Fibroblast of lung (primary cell): Measurements from ENCODE around the gene C2orf81. TPM values are rescaled to one million over a fixed set of nuclear protein-coding genes. Genes with fewer than 3 reads are reported as not detected.

ENCODE experiments used
- DNase-seq, 2 donors: peaks; one replicate each; pipeline versions ENCODE4 v3.0.0 to v3.0.0-alpha.2; 2010; ENCODE audit warnings: low read depth in 2 of 2
- H2AFZ ChIP-seq: 2 replicates; pipeline ENCODE4 v1.5.1; 2012; ENCODE audit warnings: low read length, control low read depth, inconsistent platforms
- H3K27ac ChIP-seq: 2 replicates; pipeline ENCODE4 v1.5.1; 2011; ENCODE audit warnings: low read length, control low read depth; ENCODE audit not compliant: insufficient read depth
- H3K27me3 ChIP-seq: 2 replicates; pipeline ENCODE4 v1.5.1; 2011; ENCODE audit warnings: mild to moderate bottlenecking, low read length; ENCODE audit not compliant: control insufficient read depth, insufficient read depth
- H3K36me3 ChIP-seq: 2 replicates; pipeline ENCODE4 v1.5.1; 2011; ENCODE audit warnings: low read length; ENCODE audit not compliant: control insufficient read depth, insufficient read depth
- H3K4me1 ChIP-seq: 2 replicates; pipeline ENCODE4 v1.5.1; 2011; ENCODE audit warnings: low read length; ENCODE audit not compliant: control insufficient read depth, insufficient read depth; ENCODE audit errors: extremely low read depth
- H3K4me2 ChIP-seq: 2 replicates; pipeline ENCODE4 v1.5.1; 2011; ENCODE audit warnings: low read length, control low read depth; ENCODE audit not compliant: insufficient read depth; ENCODE audit errors: extremely low read depth
- H3K4me3 ChIP-seq, 4 experiments: fragments of 200-600 bp in 1 of 4; sonication (generic) in 1 of 4; replicated peaks in 1 of 4; 2 replicates each; pipeline ENCODE4 v1.5.1; 2011 to 2016; ENCODE audit warnings: low read length in 4 of 4, low read depth in 3 of 4, mild to moderate bottlenecking in 3 of 4, control low read depth in 2 of 4, inconsistent platforms in 1 of 4, mixed read lengths in 1 of 4; ENCODE audit not compliant: insufficient read depth in 1 of 4; ENCODE audit errors: control extremely low read depth in 1 of 4
- H3K79me2 ChIP-seq: 2 replicates; pipeline ENCODE4 v1.5.1; 2012; ENCODE audit warnings: mild to moderate bottlenecking, low read length, inconsistent platforms; ENCODE audit not compliant: control insufficient read depth, insufficient read depth
- H3K9ac ChIP-seq: 2 replicates; pipeline ENCODE4 v1.5.1; 2011; ENCODE audit warnings: mild to moderate bottlenecking, low read length, control low read depth; ENCODE audit not compliant: insufficient read depth
- H3K9me3 ChIP-seq: 2 replicates; pipeline ENCODE4 v1.5.1; 2012; ENCODE audit warnings: low read depth, low read length; ENCODE audit not compliant: control insufficient read depth, insufficient read depth
- H4K20me1 ChIP-seq: 2 replicates; pipeline ENCODE4 v1.5.1; 2011; ENCODE audit warnings: low read length; ENCODE audit not compliant: control insufficient read depth, insufficient read depth; ENCODE audit errors: extremely low read depth
- EZH2 ChIP-seq: IDR thresholded peaks from 2 replicates; pipeline ENCODE4 v1.5.1; 2012; ENCODE audit warnings: low read length, control low read depth, mild to moderate bottlenecking; ENCODE audit errors: missing control alignments
- polyA plus RNA-seq, 2 donors: library from polyadenylated mRNA; depleted of rRNA in 1 of 2; stranded (reverse) in 1 of 2; unstranded in 1 of 2; fragments of >200 nt; gene quantifications; 2 replicates each; pipeline ENCODE4 v1.2.1, GENCODE V29; 2011 to 2012; ENCODE audit warnings: missing spikeins in 1 of 2
- total RNA-seq: library from RNA; depleted of rRNA; stranded (reverse); fragments of >200 nt; gene quantifications from 2 replicates; pipeline ENCODE4 v1.2.1, GENCODE V29; 2014
- TF ChIP-seq, protein P1 (sequence below), 2 donors: IDR thresholded peaks in 1 of 2; conservative IDR thresholded peaks in 1 of 2; 1 replicate in 1 of 2; 2 replicates in 1 of 2; pipeline ENCODE4 v1.5.1; 2011 to 2012; ENCODE audit warnings: low read length in 2 of 2, control low read depth in 1 of 2, inconsistent platforms in 1 of 2, low read depth in 1 of 2, mild to moderate bottlenecking in 1 of 2

C2orf81 gene
- total and polyA plus RNA-seq, 2 donors (not counting 1 experiment from before 2014, with no cell fraction given), result 0.25 to 1.5 TPM

DNA sequence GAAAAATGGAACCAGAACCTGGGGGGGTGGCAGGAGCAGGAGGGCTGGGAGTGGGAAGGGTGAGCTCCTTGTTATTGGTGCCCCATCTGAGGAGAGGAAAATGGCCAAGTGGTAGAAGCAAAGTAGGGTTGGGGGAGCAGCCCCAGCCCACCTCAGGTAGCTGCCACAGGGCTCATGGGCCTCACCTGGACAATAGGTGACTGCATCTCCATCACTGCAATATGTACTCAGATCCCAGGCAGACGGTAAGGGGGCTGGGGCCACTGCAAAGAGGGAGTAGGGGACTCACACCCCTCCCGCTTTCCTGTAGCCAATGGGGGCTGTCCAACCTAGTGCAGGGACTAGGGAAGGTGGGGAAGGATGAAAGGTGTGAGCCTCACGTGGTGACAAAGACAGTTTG is 4.2 kb downstream of the C2orf81 start:
- no peak overlapping the region for H2AFZ ChIP-seq
- no peak overlapping the region for H3K4me2 ChIP-seq
- H3K27ac ChIP-seq, result no peak overlapping the region
- H3K9ac ChIP-seq, result no peak overlapping the region
- TF ChIP-seq, protein P1, sequence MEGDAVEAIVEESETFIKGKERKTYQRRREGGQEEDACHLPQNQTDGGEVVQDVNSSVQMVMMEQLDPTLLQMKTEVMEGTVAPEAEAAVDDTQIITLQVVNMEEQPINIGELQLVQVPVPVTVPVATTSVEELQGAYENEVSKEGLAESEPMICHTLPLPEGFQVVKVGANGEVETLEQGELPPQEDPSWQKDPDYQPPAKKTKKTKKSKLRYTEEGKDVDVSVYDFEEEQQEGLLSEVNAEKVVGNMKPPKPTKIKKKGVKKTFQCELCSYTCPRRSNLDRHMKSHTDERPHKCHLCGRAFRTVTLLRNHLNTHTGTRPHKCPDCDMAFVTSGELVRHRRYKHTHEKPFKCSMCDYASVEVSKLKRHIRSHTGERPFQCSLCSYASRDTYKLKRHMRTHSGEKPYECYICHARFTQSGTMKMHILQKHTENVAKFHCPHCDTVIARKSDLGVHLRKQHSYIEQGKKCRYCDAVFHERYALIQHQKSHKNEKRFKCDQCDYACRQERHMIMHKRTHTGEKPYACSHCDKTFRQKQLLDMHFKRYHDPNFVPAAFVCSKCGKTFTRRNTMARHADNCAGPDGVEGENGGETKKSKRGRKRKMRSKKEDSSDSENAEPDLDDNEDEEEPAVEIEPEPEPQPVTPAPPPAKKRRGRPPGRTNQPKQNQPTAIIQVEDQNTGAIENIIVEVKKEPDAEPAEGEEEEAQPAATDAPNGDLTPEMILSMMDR (conservative IDR thresholded peaks at IDR 0.05 in 1 of 2, IDR thresholded peaks at IDR 0.05 in 1 of 2; ENCODE audit: low read depth in 1 of 2, low read length in 2 of 2), result no peak
- no peak for TF ChIP-seq EZH2
- H3K4me1 ChIP-seq, result peaks cover 11% of the 10 kb centered on the region
- H3K4me3 ChIP-seq, result no peak overlapping the region
- no peak for DNase-seq
- no peaks in the 10 kb centered on the region for H3K36me3 ChIP-seq
- no peaks in the 10 kb centered on the region for H4K20me1 ChIP-seq
- no peaks in the 10 kb centered on the region for H3K79me2 ChIP-seq
- H3K27me3 ChIP-seq, result no peaks in the 10 kb centered on the region
- no peaks in the 10 kb centered on the region for H3K9me3 ChIP-seq

GRCh38 chr2:74416778-74417177 is 4.6 kb downstream of the C2orf81 start:
- Histone ChIP-seq H3K79me2 (no peaks in the 10 kb centered on the region), H3K27ac (no peak overlapping the region), H3K9ac (no peak overlapping the region), H3K4me2 (no peak overlapping the region), H3K9me3 (no peaks in the 10 kb centered on the region), H3K27me3 (no peaks in the 10 kb centered on the region), H4K20me1 (no peaks in the 10 kb centered on the region), H3K4me3 (no peak overlapping the region), H3K36me3 (no peaks in the 10 kb centered on the region), H3K4me1 (peaks cover 9% of the 10 kb centered on the region), H2AFZ (no peak overlapping the region)
- no peak for TF ChIP-seq EZH2
- TF ChIP-seq, protein P1 (conservative IDR thresholded peaks at IDR 0.05 in 1 of 2, IDR thresholded peaks at IDR 0.05 in 1 of 2; ENCODE audit: low read depth in 1 of 2, low read length in 2 of 2), result peak in 1 of 2 donors; percentile 16
- DNase-seq, result no peak

- peak overlapping the region; percentile 71 for H3K4me2 ChIP-seq
- H3K4me1 ChIP-seq, result peaks cover 9% of the 10 kb centered on the region
- peak overlapping the region; percentile 91 for H2AFZ ChIP-seq
- no peaks in the 10 kb centered on the region for H3K79me2 ChIP-seq
- no peak overlapping the region for H3K9ac ChIP-seq
- no peaks in the 10 kb centered on the region for H3K9me3 ChIP-seq
- no peak for TF ChIP-seq EZH2
- TF ChIP-seq, protein P1 (conservative IDR thresholded peaks at IDR 0.05 in 1 of 2, IDR thresholded peaks at IDR 0.05 in 1 of 2; ENCODE audit: low read depth in 1 of 2, low read length in 2 of 2), result no peak
- H3K27ac ChIP-seq, result no peak overlapping the region
- no peaks in the 10 kb centered on the region for H4K20me1 ChIP-seq
- no peak for DNase-seq
- H3K27me3 ChIP-seq, result no peaks in the 10 kb centered on the region
- no peaks in the 10 kb centered on the region for H3K36me3 ChIP-seq
- H3K4me3 ChIP-seq, result peak overlapping the region; percentile 7 to 60 (median 43)
Observed at GRCh38 chr2:74415762-74416395, 5.5 kb downstream of the C2orf81 start.
